ENCODE results near the gene PPP1R36. TPM values are rescaled to one million over a fixed set of nuclear protein-coding genes. Genes with fewer than 3 reads are reported as not detected.

Gene PPP1R36
- total and polyA plus RNA-seq, 2 of the 8 experiments (the other 6 are each of a cell fraction or from before 2014, with no cell fraction given), result 0.39 to 0.93 TPM

- Histone ChIP-seq H4K91ac (replicated peaks; ENCODE audit: insufficient read length, low read length) (no peak overlapping the region), H3K79me1 (ENCODE audit: low read depth, low read length) (no peaks in the 10 kb centered on the region), H2BK5ac (ENCODE audit: low read depth, low read length) (no peak overlapping the region), H3K27me3 (replicated peaks in 1 of 4; ENCODE audit: control insufficient read depth in 3 of 4, extremely low read depth in 1 of 4, insufficient read depth in 3 of 4, low read length in 3 of 4) (no peaks in the 10 kb centered on the region), H3K27ac (ENCODE audit: low read depth, low read length) (no peak overlapping the region), H2AFZ (ENCODE audit: low read length) (peak overlapping the region; percentile 86; the same call in 1 of the 2 replicates), H4K8ac (ENCODE audit: extremely low read depth, insufficient read depth, low read length) (no peak overlapping the region), H2BK120ac (replicated peaks; ENCODE audit: low read depth, low read length) (no peak overlapping the region), H3K4me3 (ENCODE audit: extremely low read depth in 1 of 4, insufficient read depth in 2 of 4, low read depth in 3 of 4, low read length in 4 of 4) (no peak overlapping the region), H2AK5ac (ENCODE audit: low read depth, low read length) (no peak overlapping the region), H2BK12ac (ENCODE audit: low read depth, low read length) (no peak overlapping the region), H3K14ac (ENCODE audit: insufficient read length) (no peak overlapping the region), H3K18ac (ENCODE audit: extremely low read depth, low read length) (no peak overlapping the region), H4K20me1 (replicated peaks in 1 of 2; ENCODE audit: control insufficient read depth in 1 of 2, insufficient read depth in 2 of 2, low read length in 2 of 2) (no peaks in the 10 kb centered on the region), H2BK20ac (ENCODE audit: low read length) (0 out of 2 replicates have a peak overlapping the region, but pooled peaks have one; percentile 10), H2BK15ac (ENCODE audit: low read length) (0 out of 2 replicates have a peak overlapping the region, but pooled peaks have one; percentile 83), H3K23me2 (ENCODE audit: low read depth, low read length) (no peaks in the 10 kb centered on the region), H3K4ac (replicated peaks; ENCODE audit: insufficient read length, low read depth, low read length) (no peak overlapping the region), H3K23ac (ENCODE audit: insufficient read length) (no peak overlapping the region), H4K5ac (ENCODE audit: insufficient read length, low read depth, low read length) (no peak overlapping the region), H3K4me2 (ENCODE audit: insufficient read depth in 1 of 2, low read depth in 2 of 2, low read length in 2 of 2) (no peak overlapping the region), H3K79me2 (ENCODE audit: control insufficient read depth in 1 of 2, insufficient read depth in 2 of 2, low read length in 2 of 2) (no peaks in the 10 kb centered on the region), H3K9me3 (ENCODE audit: insufficient read depth in 2 of 2, low read depth in 1 of 2, low read length in 1 of 2) (no peaks in the 10 kb centered on the region), H3K36me3 (ENCODE audit: control insufficient read depth in 2 of 4, insufficient read depth in 4 of 4, low read length in 3 of 4) (no peaks in the 10 kb centered on the region), H3K56ac (replicated peaks; ENCODE audit: insufficient read length, low read depth, low read length) (no peak overlapping the region), H3K4me1 (replicated peaks in 1 of 4; ENCODE audit: control insufficient read depth in 3 of 4, insufficient read depth in 4 of 4, low read length in 3 of 4) (peaks cover 0 to 10% (median 1%) of the 10 kb centered on the region in 4 experiments; a peak in 3 of 7 replicates), H3K9ac (replicated peaks in 1 of 4; ENCODE audit: extremely low read depth in 1 of 4, low read depth in 3 of 4, low read length in 3 of 4) (no peak overlapping the region)
- ChIA-PET POLR2A (ENCODE audit: partially characterized antibody) (interaction anchor here (0.7 to 1.2 kb wide), 3 partner anchors 11 to 124 kb away, joined by 3 to 4 read pairs (median 3); partner anchors contain the start of genes HSPA2 and ZBTB1), CTCF (ENCODE audit: partially characterized antibody) (interaction anchor here (0.5 to 2.2 kb wide), 11 partner anchors 9 to 509 kb away, joined by 3 to 11 read pairs (median 3); no protein-coding TSS in a partner anchor)
- FAIRE-seq (no peak), DNase-seq (ENCODE audit: low read depth in 1 of 2, low spot score in 2 of 2) (no peak)
- WGBS, 2 experiments (ENCODE audit: extremely low coverage in 1 of 2, insufficient coverage in 1 of 2, insufficient read length in 1 of 2, insufficient replicate concordance in 2 of 2, low coverage in 1 of 2, low lambda C conversion rate in 2 of 2, missing lambda C conversion rate in 1 of 2), result 63% methylated on average over 7 of the region's 7 CpGs; no CpG with 5 or more reads in 1 of the 2 experiments
- no peak for TF ChIP-seq CTCF (IDR thresholded peaks at IDR 0.05; ENCODE audit: control extremely low read depth in 1 of 3, insufficient read depth in 1 of 3, low read depth in 1 of 3, low read length in 3 of 3)
- no peak for TF ChIP-seq NANOG (IDR thresholded peaks at IDR 0.05; ENCODE audit: insufficient read depth, low read depth, low read length, poor library complexity, severe bottlenecking)
- no peak for TF ChIP-seq NRF1 (IDR thresholded peaks at IDR 0.05; ENCODE audit: low read depth, low read length)
- no peak for TF ChIP-seq POU5F1 (IDR thresholded peaks at IDR 0.05; ENCODE audit: low read depth, low read length)
- no peak for TF ChIP-seq SIX5 (IDR thresholded peaks at IDR 0.05; ENCODE audit: low read depth, low read length)
- TF ChIP-seq USF2 (IDR thresholded peaks at IDR 0.05; ENCODE audit: low read length), result no peak
- TF ChIP-seq JUND (IDR thresholded peaks at IDR 0.05; ENCODE audit: low read length), result no peak
- no peak for TF ChIP-seq BCL11A (IDR thresholded peaks at IDR 0.05; ENCODE audit: low read depth in 2 of 2, low read length in 2 of 2)
- TF ChIP-seq TCF12 (IDR thresholded peaks at IDR 0.05; ENCODE audit: low read depth, low read length), result no peak
Observed at GRCh38 chr14:64628940-64629408, 79.2 kb downstream of the PPP1R36 start.
